HG02870 (cell line): ENCODE data around the gene ENHO.

ENCODE experiments used
- ATAC-seq: cut with Tn5 transposase; IDR thresholded peaks from one replicate; pipeline ENCODE4 v1.9.1; 2021; ENCODE audit warnings: mild to moderate bottlenecking, moderate library complexity; ENCODE audit not compliant: unreplicated experiment

The ENHO gene

GRCh38 chr9:34555936-34556525, 33.2 kb upstream of the ENHO start:
- ATAC-seq, result no peak

- no peak for ATAC-seq
These were observed 32.7 kb upstream of the ENHO start for GRCh38 chr9:34555500-34555899.

GRCh38 chr9:34555002-34555348, 32.2 kb upstream of the ENHO start:
- no peak for ATAC-seq

- no peak for ATAC-seq
These were observed 31.6 kb upstream of the ENHO start for GRCh38 chr9:34554211-34555001.

GRCh38 chr9:34553511-34554021, 30.8 kb upstream of the ENHO start:
- no peak for ATAC-seq

GRCh38 chr9:34552986-34553385, 30.2 kb upstream of the ENHO start:
- no peak for ATAC-seq

GRCh38 chr9:34552606-34552981, 29.8 kb upstream of the ENHO start:
- ATAC-seq, result no peak

GRCh38 chr9:34551751-34552605, 29.2 kb upstream of the ENHO start:
- ATAC-seq, result no peak

- ATAC-seq, result no peak
These were observed 28.0 kb upstream of the ENHO start for GRCh38 chr9:34550681-34551270.

- ATAC-seq, result no peak
These were observed 27.4 kb upstream of the ENHO start for GRCh38 chr9:34550016-34550680.

- ATAC-seq, result no peak
These were observed 26.6 kb upstream of the ENHO start for GRCh38 chr9:34549407-34549732.

- ATAC-seq, result no peak
These were observed 25.3 kb upstream of the ENHO start for GRCh38 chr9:34547960-34548611.

- no peak for ATAC-seq
These were observed 24.3 kb upstream of the ENHO start for GRCh38 chr9:34546834-34547827.

- no peak for ATAC-seq
These were observed 23.5 kb upstream of the ENHO start for GRCh38 chr9:34546102-34546833.

GRCh38 chr9:34545497-34545896, 22.7 kb upstream of the ENHO start:
- ATAC-seq, result no peak

- ATAC-seq, result no peak
These were observed 21.2 kb upstream of the ENHO start for GRCh38 chr9:34544035-34544434.

GRCh38 chr9:34541540-34541939, 18.8 kb upstream of the ENHO start:
- no peak for ATAC-seq

GRCh38 chr9:34540827-34541226, 18.0 kb upstream of the ENHO start:
- ATAC-seq, result no peak

GRCh38 chr9:34536685-34537084, 13.9 kb upstream of the ENHO start:
- ATAC-seq, result no peak
